Endothelial cell (in vitro differentiated cells): ENCODE data around the gene PRPF6. TPM values are rescaled to one million over a fixed set of nuclear protein-coding genes. Genes with fewer than 3 reads are reported as not detected.

Source experiments
- DNase-seq: peaks from one replicate; pipeline ENCODE4 v3.0.0; 2021; ENCODE audit warnings: low spot score
- H3K27ac Mint-ChIP-seq: one replicate; pipeline ENCODE4 v1.8.0; 2021; ENCODE audit warnings: mixed read lengths, inconsistent platforms; ENCODE audit not compliant: unreplicated experiment
- H3K27me3 Mint-ChIP-seq: one replicate; pipeline ENCODE4 v1.8.0; 2021; ENCODE audit warnings: mild to moderate bottlenecking, moderate library complexity, mixed read lengths, inconsistent platforms; ENCODE audit not compliant: unreplicated experiment
- H3K36me3 Mint-ChIP-seq: one replicate; pipeline ENCODE4 v1.8.0; 2021; ENCODE audit warnings: mild to moderate bottlenecking, low read depth, mixed read lengths, inconsistent platforms; ENCODE audit not compliant: unreplicated experiment
- H3K4me1 Mint-ChIP-seq: one replicate; pipeline ENCODE4 v1.8.0; 2021; ENCODE audit warnings: mild to moderate bottlenecking, mixed read lengths, inconsistent platforms; ENCODE audit not compliant: unreplicated experiment
- H3K4me3 Mint-ChIP-seq: one replicate; pipeline ENCODE4 v1.8.0; 2021; ENCODE audit warnings: mild to moderate bottlenecking, mixed read lengths, inconsistent platforms; ENCODE audit not compliant: unreplicated experiment
- H3K9me3 Mint-ChIP-seq: one replicate; pipeline ENCODE4 v1.8.0; 2021; ENCODE audit warnings: mixed read lengths, inconsistent platforms; ENCODE audit not compliant: unreplicated experiment
- CTCF ChIP-seq: fragments of 200-600 bp; sonication (generic); IDR thresholded peaks from one replicate; pipeline ENCODE4 v1.5.0; 2021; ENCODE audit warnings: antibody characterized with exemption; ENCODE audit not compliant: unreplicated experiment
- microRNA-seq: library from miRNA; unstranded; fragments of <30 nt; microRNA quantifications from one replicate; pipeline ENCODE4, GENCODE V29; 2020; ENCODE audit not compliant: unreplicated experiment
- total RNA-seq: library from RNA; stranded (reverse); fragmentation: NEBNext Ultra II Directional; extraction: Animal tissue kit (Norgen Biotek cat#: 25700); gene quantifications from one replicate; pipeline ENCODE4 v1.2.1, GENCODE V29; 2021; ENCODE audit not compliant: unreplicated experiment

Gene PRPF6
- total RNA-seq, 1 donor from 2014 or later, result 73.4 TPM

- Mint-ChIP-seq H3K4me1 (peaks cover 25% of the 10 kb centered on the region), H3K4me3 (peak overlapping the region; percentile 83), H3K36me3 (peaks cover 8% of the 10 kb centered on the region), H3K9me3 (no peaks in the 10 kb centered on the region), H3K27ac (no peak overlapping the region), H3K27me3 (peaks cover 15% of the 10 kb centered on the region)
- DNase-seq, result no peak
- TF ChIP-seq CTCF, result no peak
Measured at GRCh38 chr20:64082126-64082731, 101.3 kb downstream of the PRPF6 start.

Small RNA genes lying within 50 kb of the gene (microRNA-seq; reads per million reads assigned to microRNA genes)
- gene MIR1914, result 9.5 reads per million, percentile 58 among the genes with 10 or more reads in this experiment
- gene MIR647, result not detected
- 5.4 reads per million, percentile 50 among the genes with 10 or more reads in this experiment for gene MIR6813

Other genes with a start within 250 kb of the PRPF6 start
- gene LIME1, start 244.5 kb upstream of the PRPF6 start, total RNA-seq, result 8.1 TPM
- gene SLC2A4RG, start 241.4 kb upstream of the PRPF6 start, total RNA-seq, result 69.6 TPM
- 42.1 TPM for gene ZBTB46, start 149.9 kb upstream of the PRPF6 start, total RNA-seq
- not detected for gene ABHD16B, start 119.6 kb upstream of the PRPF6 start, total RNA-seq
- 85.5 TPM for gene TPD52L2, start 115.9 kb upstream of the PRPF6 start, total RNA-seq
- gene DNAJC5, start 86.0 kb upstream of the PRPF6 start, total RNA-seq, result 54.4 TPM
- gene UCKL1, start 24.7 kb upstream of the PRPF6 start, total RNA-seq, result 40.1 TPM
- gene ZNF512B, start 11.2 kb upstream of the PRPF6 start, total RNA-seq, result 40.8 TPM
- 5.0 TPM for gene SAMD10, start 1.5 kb upstream of the PRPF6 start, total RNA-seq
- 14.2 TPM for gene C20orf204, start 55.0 kb downstream of the PRPF6 start, total RNA-seq
- gene SOX18, start 68.5 kb downstream of the PRPF6 start, total RNA-seq, result 149 TPM
- 123 TPM for gene TCEA2, start 82.1 kb downstream of the PRPF6 start, total RNA-seq
- 26.2 TPM for gene RGS19, start 98.4 kb downstream of the PRPF6 start, total RNA-seq
- 10.2 TPM for gene OPRL1, start 99.0 kb downstream of the PRPF6 start, total RNA-seq
- not detected for gene LKAAEAR1, start 103.3 kb downstream of the PRPF6 start, total RNA-seq
- not detected for gene NPBWR2, start 126.4 kb downstream of the PRPF6 start, total RNA-seq
- gene MYT1, start 183.3 kb downstream of the PRPF6 start, total RNA-seq, result 0.74 TPM